HEK293 (cell line): ENCODE results near the gene IGSF11.

ENCODE experiments used
- CTCF ChIA-PET: fragments of 350-600 bp; formaldehyde crosslinking; extraction: SDS; loops from one replicate; lab custom pipeline; 2021; ENCODE audit warnings: antibody characterized with exemption; lab: Yijun Ruan, JAX
- POLR2A ChIA-PET: fragments of 300-600 bp; formaldehyde crosslinking; extraction: SDS; loops from one replicate; lab custom pipeline; 2020; ENCODE audit warnings: antibody characterized with exemption, inconsistent platforms; lab: Yijun Ruan, JAX
- H3K27ac ChIP-seq: fragments of 200-500 bp; sonication (Bioruptor generic); 2 replicates; pipeline ENCODE4 v1.5.1; 2014; ENCODE audit warnings: low read depth, low read length, control low read depth, inconsistent platforms; ENCODE audit errors: extremely low read depth
- H3K36me3 ChIP-seq, 2 experiments: fragments of 200-500 bp in 1 of 2; sonication (Bioruptor generic) in 1 of 2; 1 replicate in 1 of 2; 2 replicates in 1 of 2; pipeline ENCODE4 v1.5.1; 2014 to 2017; ENCODE audit warnings: inconsistent platforms in 2 of 2, low read length in 2 of 2; ENCODE audit not compliant: control insufficient read depth in 2 of 2, insufficient read depth in 1 of 2
- H3K4me1 ChIP-seq: fragments of 200-500 bp; sonication (Bioruptor generic); 2 replicates; pipeline ENCODE4 v1.5.1; 2014; ENCODE audit warnings: mild to moderate bottlenecking, low read length, inconsistent platforms; ENCODE audit not compliant: control insufficient read depth, insufficient read depth
- H3K4me3 ChIP-seq: 2 replicates; pipeline ENCODE4 v1.5.1; 2011; ENCODE audit warnings: low read depth, mild to moderate bottlenecking, control low read depth, low read length, moderate library complexity
- H3K9me3 ChIP-seq: fragments of 200-500 bp; sonication (Bioruptor generic); 2 replicates; pipeline ENCODE4 v1.5.1; 2014; ENCODE audit warnings: low read depth, low read length, inconsistent platforms; ENCODE audit not compliant: control insufficient read depth, insufficient read depth
- BCL6B ChIP-seq: fragments of 450-650 bp; formaldehyde crosslinking; IDR thresholded peaks from 2 replicates; pipeline ENCODE4 v1.5.1; 2017; ENCODE audit warnings: missing biosample characterization, missing genetic modification characterization
- GLI2 ChIP-seq: fragments of 450-650 bp; formaldehyde crosslinking; IDR thresholded peaks from 2 replicates; pipeline ENCODE4; 2017; ENCODE audit warnings: missing biosample characterization, missing genetic modification characterization, low read depth, borderline replicate concordance
- GLI4 ChIP-seq: fragments of 450-650 bp; formaldehyde crosslinking; IDR thresholded peaks from 2 replicates; pipeline ENCODE4 v1.5.1; 2016; ENCODE audit warnings: missing biosample characterization, missing genetic modification characterization
- ZBTB1 ChIP-seq: fragments of 450-650 bp; formaldehyde crosslinking; IDR thresholded peaks from 2 replicates; pipeline ENCODE4 v1.5.1; 2016; ENCODE audit warnings: missing biosample characterization, missing genetic modification characterization
- ZBTB10 ChIP-seq: fragments of 450-650 bp; formaldehyde crosslinking; IDR thresholded peaks from 2 replicates; pipeline ENCODE4 v1.5.1; 2016; ENCODE audit warnings: missing biosample characterization, missing genetic modification characterization
- ZBTB20 ChIP-seq: fragments of 450-650 bp; formaldehyde crosslinking; IDR thresholded peaks from 2 replicates; pipeline ENCODE4 v1.5.1; 2016; ENCODE audit warnings: missing biosample characterization, missing genetic modification characterization
- ZFHX2 ChIP-seq: fragments of 450-650 bp; formaldehyde crosslinking; conservative IDR thresholded peaks from 2 replicates; pipeline ENCODE4 v1.5.1; 2016; ENCODE audit warnings: missing biosample characterization, missing genetic modification characterization
- ZNF112 ChIP-seq: fragments of 450-650 bp; formaldehyde crosslinking; IDR thresholded peaks from 2 replicates; pipeline ENCODE4 v1.5.0; 2017; ENCODE audit warnings: missing biosample characterization, missing genetic modification characterization
- ZNF121 ChIP-seq: fragments of 450-650 bp; formaldehyde crosslinking; IDR thresholded peaks from 2 replicates; pipeline ENCODE4 v1.5.1; 2016; ENCODE audit warnings: missing biosample characterization, missing genetic modification characterization
- ZNF148 ChIP-seq: fragments of 450-650 bp; formaldehyde crosslinking; IDR thresholded peaks from 2 replicates; pipeline ENCODE4 v1.5.0; 2017; ENCODE audit warnings: missing biosample characterization, missing genetic modification characterization, borderline replicate concordance
- ZNF16 ChIP-seq: fragments of 450-650 bp; formaldehyde crosslinking; IDR thresholded peaks from 2 replicates; pipeline ENCODE4 v1.5.1; 2016; ENCODE audit warnings: low read depth, missing biosample characterization, missing genetic modification characterization
- ZNF169 ChIP-seq: fragments of 450-650 bp; formaldehyde crosslinking; IDR thresholded peaks from 2 replicates; pipeline ENCODE4 v1.5.1; 2016; ENCODE audit warnings: missing biosample characterization, missing genetic modification characterization
- ZNF175 ChIP-seq: fragments of 450-650 bp; formaldehyde crosslinking; IDR thresholded peaks from 2 replicates; pipeline ENCODE4 v1.5.1; 2016; ENCODE audit warnings: missing biosample characterization, missing genetic modification characterization
- ZNF202 ChIP-seq: fragments of 450-650 bp; formaldehyde crosslinking; IDR thresholded peaks from 2 replicates; pipeline ENCODE4 v1.5.1; 2016; ENCODE audit warnings: missing biosample characterization, missing genetic modification characterization, borderline replicate concordance
- ZNF248 ChIP-seq: fragments of 450-650 bp; formaldehyde crosslinking; IDR thresholded peaks from 2 replicates; pipeline ENCODE4 v1.5.1; 2017; ENCODE audit warnings: missing biosample characterization, missing genetic modification characterization
- ZNF302 ChIP-seq: fragments of 450-650 bp; formaldehyde crosslinking; IDR thresholded peaks from 2 replicates; pipeline ENCODE4 v1.5.1; 2016; ENCODE audit warnings: missing biosample characterization, missing genetic modification characterization, low read depth
- ZNF335 ChIP-seq: fragments of 450-650 bp; formaldehyde crosslinking; conservative IDR thresholded peaks from 2 replicates; pipeline ENCODE4 v1.5.1; 2016; ENCODE audit warnings: missing biosample characterization, missing genetic modification characterization
- ZNF521 ChIP-seq: fragments of 450-650 bp; formaldehyde crosslinking; IDR thresholded peaks from 2 replicates; pipeline ENCODE4 v1.5.1; 2017; ENCODE audit warnings: missing biosample characterization, mild to moderate bottlenecking, missing genetic modification characterization
- ZNF530 ChIP-seq: fragments of 450-650 bp; formaldehyde crosslinking; IDR thresholded peaks from 2 replicates; pipeline ENCODE4 v1.5.1; 2016; ENCODE audit warnings: low read depth, missing biosample characterization, missing genetic modification characterization
- ZNF629 ChIP-seq: fragments of 450-650 bp; formaldehyde crosslinking; IDR thresholded peaks from 2 replicates; pipeline ENCODE4 v1.5.1; 2017; ENCODE audit warnings: missing biosample characterization, missing genetic modification characterization
- ZNF654 ChIP-seq: fragments of 450-650 bp; formaldehyde crosslinking; IDR thresholded peaks from 2 replicates; pipeline ENCODE4 v1.5.1; 2016; ENCODE audit warnings: low read depth, missing biosample characterization, missing genetic modification characterization
- TF ChIP-seq, protein P1 (sequence below): fragments of 450-650 bp; formaldehyde crosslinking; IDR thresholded peaks from 2 replicates; pipeline ENCODE4 v1.5.1; 2016; ENCODE audit warnings: missing biosample characterization, missing genetic modification characterization
- TF ChIP-seq, protein P2 (sequence below): fragments of 450-650 bp; formaldehyde crosslinking; IDR thresholded peaks from 2 replicates; pipeline ENCODE4 v1.5.1; 2017; ENCODE audit warnings: missing biosample characterization, missing genetic modification characterization
- TF ChIP-seq, protein P3 (sequence below): fragments of 450-650 bp; formaldehyde crosslinking; IDR thresholded peaks from 2 replicates; pipeline ENCODE4 v1.5.1; 2016; ENCODE audit warnings: missing biosample characterization, missing genetic modification characterization

Gene IGSF11

DNA sequence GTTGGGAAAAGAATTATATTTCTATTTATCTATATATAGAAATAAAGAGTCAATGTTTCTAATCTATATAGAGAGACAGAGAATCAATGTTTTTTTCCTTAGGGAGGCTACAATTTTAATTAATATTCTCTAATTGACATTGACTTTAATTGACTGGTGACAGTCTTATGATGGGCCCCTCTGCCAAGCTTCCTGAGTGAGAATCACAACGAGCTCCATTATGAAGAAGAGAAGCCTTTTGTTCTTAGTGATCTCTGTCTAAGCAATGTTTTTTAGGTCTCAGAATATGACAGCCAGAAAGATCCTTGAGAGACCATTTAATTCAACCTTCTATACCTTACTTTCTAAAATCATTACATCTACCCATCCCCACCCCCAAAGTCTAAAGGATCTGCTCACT is 70.9 kb downstream of the IGSF11 start:
- Histone ChIP-seq H3K27ac (no peak overlapping the region), H3K36me3 (no peaks in the 10 kb centered on the region), H3K4me1 (no peaks in the 10 kb centered on the region), H3K4me3 (no peak overlapping the region), H3K9me3 (no peaks in the 10 kb centered on the region)
- POLR2A ChIA-PET: no interaction called here
- TF ChIP-seq ZBTB20 (tag by site-specific recombination) (no peak), ZNF175 (tag by site-specific recombination) (no peak), GLI4 (tag by site-specific recombination) (no peak), ZFHX2 (tag by site-specific recombination) (no peak), ZNF202 (no peak)
- CTCF ChIA-PET: interaction anchor here (0.7 kb wide), 1 partner anchor 70 kb away, joined by 3 read pairs; no protein-coding TSS in a partner anchor

DNA sequence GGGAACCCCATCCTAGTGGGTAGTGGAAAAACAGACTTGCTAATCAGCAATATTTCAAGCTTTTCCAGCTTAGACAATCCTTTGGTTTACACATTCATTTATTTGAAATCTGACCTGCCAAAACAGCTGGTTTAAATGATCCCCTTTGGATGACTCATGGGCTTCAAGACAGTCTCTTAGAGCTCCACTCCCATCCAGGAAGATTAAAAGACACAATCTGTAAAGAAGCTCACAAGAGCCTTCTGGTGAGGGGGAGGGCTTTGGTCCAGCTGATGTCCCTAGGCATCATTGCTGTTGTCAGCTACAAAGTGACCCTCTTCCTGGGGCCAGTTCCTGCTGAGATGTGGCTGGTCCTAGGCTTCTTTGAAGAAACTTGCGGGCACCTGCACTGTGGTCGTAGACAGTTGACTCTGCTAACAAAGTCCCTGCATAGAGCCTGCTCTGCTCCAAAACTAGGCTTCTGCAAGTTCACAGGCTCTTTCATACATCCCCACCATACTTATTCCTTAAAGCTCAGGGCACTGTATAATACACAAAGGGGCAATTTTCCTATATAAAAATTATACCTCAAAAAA is 73.7 kb downstream of the IGSF11 start:
- Histone ChIP-seq H3K4me3 (no peak overlapping the region), H3K27ac (no peak overlapping the region), H3K36me3 (no peaks in the 10 kb centered on the region), H3K9me3 (no peaks in the 10 kb centered on the region), H3K4me1 (no peaks in the 10 kb centered on the region)
- no peak for TF ChIP-seq ZNF335 (tag by site-specific recombination)
- no peak for TF ChIP-seq ZNF654 (tag by site-specific recombination)
- no peak for TF ChIP-seq ZNF302 (tag by site-specific recombination)
- no peak for TF ChIP-seq GLI4 (tag by site-specific recombination)
- TF ChIP-seq, protein P1, sequence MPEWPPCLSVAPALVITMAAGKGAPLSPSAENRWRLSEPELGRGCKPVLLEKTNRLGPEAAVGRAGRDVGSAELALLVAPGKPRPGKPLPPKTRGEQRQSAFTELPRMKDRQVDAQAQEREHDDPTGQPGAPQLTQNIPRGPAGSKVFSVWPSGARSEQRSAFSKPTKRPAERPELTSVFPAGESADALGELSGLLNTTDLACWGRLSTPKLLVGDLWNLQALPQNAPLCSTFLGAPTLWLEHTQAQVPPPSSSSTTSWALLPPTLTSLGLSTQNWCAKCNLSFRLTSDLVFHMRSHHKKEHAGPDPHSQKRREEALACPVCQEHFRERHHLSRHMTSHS: no peak
- TF ChIP-seq, protein P2, sequence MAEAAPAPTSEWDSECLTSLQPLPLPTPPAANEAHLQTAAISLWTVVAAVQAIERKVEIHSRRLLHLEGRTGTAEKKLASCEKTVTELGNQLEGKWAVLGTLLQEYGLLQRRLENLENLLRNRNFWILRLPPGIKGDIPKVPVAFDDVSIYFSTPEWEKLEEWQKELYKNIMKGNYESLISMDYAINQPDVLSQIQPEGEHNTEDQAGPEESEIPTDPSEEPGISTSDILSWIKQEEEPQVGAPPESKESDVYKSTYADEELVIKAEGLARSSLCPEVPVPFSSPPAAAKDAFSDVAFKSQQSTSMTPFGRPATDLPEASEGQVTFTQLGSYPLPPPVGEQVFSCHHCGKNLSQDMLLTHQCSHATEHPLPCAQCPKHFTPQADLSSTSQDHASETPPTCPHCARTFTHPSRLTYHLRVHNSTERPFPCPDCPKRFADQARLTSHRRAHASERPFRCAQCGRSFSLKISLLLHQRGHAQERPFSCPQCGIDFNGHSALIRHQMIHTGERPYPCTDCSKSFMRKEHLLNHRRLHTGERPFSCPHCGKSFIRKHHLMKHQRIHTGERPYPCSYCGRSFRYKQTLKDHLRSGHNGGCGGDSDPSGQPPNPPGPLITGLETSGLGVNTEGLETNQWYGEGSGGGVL (tag by site-specific recombination): no peak
- no peak for TF ChIP-seq GLI2 (tag by site-specific recombination)
- TF ChIP-seq ZNF121: no peak
- TF ChIP-seq ZBTB1 (tag by site-specific recombination): no peak
- TF ChIP-seq ZNF169 (tag by site-specific recombination): no peak
- no peak for TF ChIP-seq ZNF530 (tag by site-specific recombination)
- no peak for TF ChIP-seq ZNF248 (tag by site-specific recombination)
- no peak for TF ChIP-seq ZBTB10
- no peak for TF ChIP-seq ZNF629 (tag by site-specific recombination)
- no peak for TF ChIP-seq ZNF16
- no peak for TF ChIP-seq ZNF148
- TF ChIP-seq ZNF112: no peak
- no peak for TF ChIP-seq ZNF521 (tag by site-specific recombination)
- TF ChIP-seq, protein P3, sequence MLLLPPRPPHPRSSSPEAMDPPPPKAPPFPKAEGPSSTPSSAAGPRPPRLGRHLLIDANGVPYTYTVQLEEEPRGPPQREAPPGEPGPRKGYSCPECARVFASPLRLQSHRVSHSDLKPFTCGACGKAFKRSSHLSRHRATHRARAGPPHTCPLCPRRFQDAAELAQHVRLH (tag by site-specific recombination): no peak
- no peak for TF ChIP-seq BCL6B
- POLR2A ChIA-PET: interaction anchor here (0.6 kb wide), 1 partner anchor 23 kb away, joined by 5 read pairs; no protein-coding TSS in a partner anchor
- CTCF ChIA-PET: interaction anchor here (0.7 to 2.9 kb wide), 3 partner anchors 12 to 93 kb away, joined by 3 to 8 read pairs (median 3); partner anchors contain the start of gene IGSF11
